ENCODE measurements around the gene KRTAP10-3. TPM values are rescaled to one million over a fixed set of nuclear protein-coding genes. Genes with fewer than 3 reads are reported as not detected.

Gene KRTAP10-3
- total RNA-seq, 1 donor from 2014 or later = not detected

DNA sequence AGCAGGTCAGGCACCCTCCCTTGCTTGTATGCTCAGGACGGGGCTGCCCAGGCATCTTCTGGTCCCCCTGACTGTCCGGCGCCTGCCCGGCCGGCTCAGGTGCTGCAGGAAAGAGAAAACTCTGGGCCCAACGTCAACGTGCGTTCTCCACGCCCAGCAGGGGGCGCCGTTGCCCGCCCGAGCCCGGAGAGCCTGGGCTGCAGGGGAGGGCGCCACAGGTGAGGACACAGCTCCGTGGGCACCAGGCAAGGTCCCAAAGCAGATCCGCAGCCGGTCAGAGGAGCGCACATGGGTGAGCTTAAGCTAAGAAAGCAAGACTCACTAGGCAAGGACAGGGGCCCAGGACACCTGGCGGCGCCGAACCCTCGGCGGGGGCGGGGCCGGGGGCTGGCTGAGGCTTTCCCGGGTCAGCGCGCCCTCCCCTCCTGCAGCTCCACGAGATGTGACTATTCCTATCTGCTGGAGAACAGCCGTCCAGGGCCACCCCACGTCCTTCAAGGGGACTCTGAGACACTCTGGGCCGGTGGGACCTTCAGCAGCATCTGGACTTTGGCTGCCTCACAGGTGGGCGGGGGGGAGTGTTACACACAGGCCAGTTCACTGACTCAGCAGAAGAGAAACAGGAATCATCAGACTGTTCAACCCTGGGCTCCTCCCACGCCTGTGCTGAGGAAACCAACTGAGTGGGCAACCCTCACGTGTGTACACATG is 47.9 kb downstream of the KRTAP10-3 start:
- no peak overlapping the region for H3K27ac Mint-ChIP-seq (ENCODE audit: unreplicated experiment)
- no peaks in the 10 kb centered on the region for H3K36me3 Mint-ChIP-seq (ENCODE audit: low read depth)
- peak; percentile 60 for DNase-seq (ENCODE audit: low read depth, low spot score)
- no peaks in the 10 kb centered on the region for H3K27me3 Mint-ChIP-seq (ENCODE audit: low read depth)
- no peak overlapping the region for H3K4me3 Mint-ChIP-seq
- TF ChIP-seq, protein P1, sequence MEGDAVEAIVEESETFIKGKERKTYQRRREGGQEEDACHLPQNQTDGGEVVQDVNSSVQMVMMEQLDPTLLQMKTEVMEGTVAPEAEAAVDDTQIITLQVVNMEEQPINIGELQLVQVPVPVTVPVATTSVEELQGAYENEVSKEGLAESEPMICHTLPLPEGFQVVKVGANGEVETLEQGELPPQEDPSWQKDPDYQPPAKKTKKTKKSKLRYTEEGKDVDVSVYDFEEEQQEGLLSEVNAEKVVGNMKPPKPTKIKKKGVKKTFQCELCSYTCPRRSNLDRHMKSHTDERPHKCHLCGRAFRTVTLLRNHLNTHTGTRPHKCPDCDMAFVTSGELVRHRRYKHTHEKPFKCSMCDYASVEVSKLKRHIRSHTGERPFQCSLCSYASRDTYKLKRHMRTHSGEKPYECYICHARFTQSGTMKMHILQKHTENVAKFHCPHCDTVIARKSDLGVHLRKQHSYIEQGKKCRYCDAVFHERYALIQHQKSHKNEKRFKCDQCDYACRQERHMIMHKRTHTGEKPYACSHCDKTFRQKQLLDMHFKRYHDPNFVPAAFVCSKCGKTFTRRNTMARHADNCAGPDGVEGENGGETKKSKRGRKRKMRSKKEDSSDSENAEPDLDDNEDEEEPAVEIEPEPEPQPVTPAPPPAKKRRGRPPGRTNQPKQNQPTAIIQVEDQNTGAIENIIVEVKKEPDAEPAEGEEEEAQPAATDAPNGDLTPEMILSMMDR (conservative IDR thresholded peaks at IDR 0.05) = peak; percentile 92
- H3K9me3 Mint-ChIP-seq = no peaks in the 10 kb centered on the region
- peaks cover 6% of the 10 kb centered on the region for H3K4me1 Mint-ChIP-seq

GRCh38 chr21:44510109-44510507 is 48.5 kb downstream of the KRTAP10-3 start:
- TF ChIP-seq, protein P1 (conservative IDR thresholded peaks at IDR 0.05) = no peak
- Mint-ChIP-seq H3K9me3 (no peaks in the 10 kb centered on the region), H3K4me3 (no peak overlapping the region), H3K4me1 (peaks cover 11% of the 10 kb centered on the region), H3K27ac (ENCODE audit: unreplicated experiment) (no peak overlapping the region), H3K27me3 (ENCODE audit: low read depth) (no peaks in the 10 kb centered on the region), H3K36me3 (ENCODE audit: low read depth) (no peaks in the 10 kb centered on the region)
- DNase-seq (ENCODE audit: low read depth, low spot score) = no peak

DNA sequence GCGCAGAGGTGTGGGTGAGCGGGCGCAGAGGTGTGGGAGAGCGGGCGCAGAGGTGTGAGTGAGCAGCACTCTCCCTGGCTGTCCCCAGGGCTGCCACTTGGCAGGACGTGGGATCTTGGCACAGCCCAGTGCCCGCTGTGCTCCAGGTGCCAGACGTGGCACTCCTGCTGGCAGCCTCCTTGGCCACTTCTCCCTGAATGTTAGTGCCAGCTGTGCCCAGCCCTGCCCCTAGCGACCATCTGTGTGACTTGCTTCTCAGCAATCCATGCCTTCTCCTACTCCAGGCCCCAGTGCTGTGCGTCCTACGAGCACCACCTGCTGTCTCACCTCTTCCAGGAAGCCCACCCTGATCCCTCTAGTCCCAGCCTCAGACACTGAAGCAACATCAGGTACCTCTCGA is 49.1 kb downstream of the KRTAP10-3 start:
- TF ChIP-seq, protein P1 (conservative IDR thresholded peaks at IDR 0.05) = no peak
- H3K36me3 Mint-ChIP-seq (ENCODE audit: low read depth) = no peaks in the 10 kb centered on the region
- H3K27ac Mint-ChIP-seq (ENCODE audit: unreplicated experiment) = no peak overlapping the region
- peaks cover 11% of the 10 kb centered on the region for H3K4me1 Mint-ChIP-seq
- no peaks in the 10 kb centered on the region for H3K9me3 Mint-ChIP-seq
- H3K27me3 Mint-ChIP-seq (ENCODE audit: low read depth) = no peaks in the 10 kb centered on the region
- no peak overlapping the region for H3K4me3 Mint-ChIP-seq
- DNase-seq (ENCODE audit: low read depth, low spot score) = no peak

DNA sequence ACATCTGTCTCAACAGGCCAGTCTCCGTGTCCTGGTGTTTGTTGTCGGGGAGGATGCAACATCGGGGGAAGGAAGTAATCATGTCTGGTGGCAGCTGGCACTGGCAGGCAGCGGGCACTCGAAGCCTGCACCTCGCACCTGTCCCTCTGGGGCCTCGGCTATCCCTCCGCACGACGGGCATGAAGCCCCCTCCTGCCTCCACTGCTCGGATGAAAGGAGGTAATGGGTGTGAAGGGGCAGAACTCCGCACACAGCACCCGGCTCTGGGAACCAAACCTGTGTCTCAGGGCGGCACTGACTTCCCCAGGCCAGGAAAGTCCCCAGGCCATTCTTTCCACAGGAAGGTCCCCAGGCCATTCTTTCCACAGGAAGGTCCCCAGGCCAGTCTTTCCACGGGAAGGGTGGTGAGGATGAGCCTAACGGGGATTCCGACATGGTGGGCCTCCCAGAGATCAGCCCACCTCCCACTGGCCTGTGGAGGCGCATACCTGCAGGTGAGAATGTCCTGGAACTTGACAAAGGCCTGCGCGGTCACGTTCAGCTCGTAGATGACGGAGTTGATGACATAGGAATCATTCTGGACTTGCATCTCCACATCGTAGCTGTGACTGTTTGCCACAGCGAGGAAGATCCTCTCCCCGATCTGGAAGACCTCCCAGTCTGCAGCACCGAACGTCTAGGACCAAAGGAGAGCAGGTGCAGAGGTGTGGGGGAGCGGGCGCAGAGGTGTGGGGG is 49.7 kb downstream of the KRTAP10-3 start:
- DNase-seq (ENCODE audit: low read depth, low spot score) = no peak
- Mint-ChIP-seq H3K4me1 (peaks cover 11% of the 10 kb centered on the region), H3K27me3 (ENCODE audit: low read depth) (no peaks in the 10 kb centered on the region), H3K9me3 (no peaks in the 10 kb centered on the region), H3K27ac (ENCODE audit: unreplicated experiment) (no peak overlapping the region), H3K4me3 (no peak overlapping the region), H3K36me3 (ENCODE audit: low read depth) (no peaks in the 10 kb centered on the region)
- TF ChIP-seq, protein P1 (conservative IDR thresholded peaks at IDR 0.05) = no peak

DNA sequence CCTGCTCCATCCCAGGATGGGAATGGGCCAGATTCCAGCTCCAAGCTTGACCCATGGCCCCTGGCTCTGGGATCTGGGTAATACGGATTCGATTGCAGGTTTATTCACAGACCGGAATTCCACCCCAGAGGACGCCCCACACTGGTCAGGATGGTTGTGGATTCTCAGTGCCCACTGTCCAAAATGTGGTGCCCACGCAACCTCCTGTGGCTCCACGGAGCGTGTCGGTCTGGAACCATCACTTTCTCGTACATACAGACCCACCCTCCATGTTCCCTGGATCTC is 50.2 kb downstream of the KRTAP10-3 start:
- DNase-seq (ENCODE audit: low read depth, low spot score) = no peak
- Mint-ChIP-seq H3K4me3 (no peak overlapping the region), H3K27ac (ENCODE audit: unreplicated experiment) (no peak overlapping the region), H3K36me3 (ENCODE audit: low read depth) (no peaks in the 10 kb centered on the region), H3K27me3 (ENCODE audit: low read depth) (no peaks in the 10 kb centered on the region), H3K9me3 (no peaks in the 10 kb centered on the region), H3K4me1 (peaks cover 11% of the 10 kb centered on the region)
- TF ChIP-seq, protein P1 (conservative IDR thresholded peaks at IDR 0.05) = no peak

Other genes with a start within 250 kb of the KRTAP10-3 start
- 23.9 and 24.6 TPM in 2 replicates for gene CFAP410, start 219.4 kb downstream of the KRTAP10-3 start, total RNA-seq
- not detected in 2 replicates for gene TRPM2, start 205.2 kb downstream of the KRTAP10-3 start, total RNA-seq
- gene LRRC3, start 103.3 kb downstream of the KRTAP10-3 start, total RNA-seq = 9.6 and 10.1 TPM in 2 replicates
- not detected in 2 replicates for gene KRTAP10-1, start 18.6 kb downstream of the KRTAP10-3 start, total RNA-seq
- gene KRTAP10-2, start 7.3 kb downstream of the KRTAP10-3 start, total RNA-seq = not detected in 2 replicates
- not detected in 2 replicates for gene KRTAP10-4, start 14.9 kb upstream of the KRTAP10-3 start, total RNA-seq
- gene KRTAP10-5, start 21.8 kb upstream of the KRTAP10-3 start, total RNA-seq = not detected in 2 replicates
- not detected in 2 replicates for gene KRTAP10-6, start 33.7 kb upstream of the KRTAP10-3 start, total RNA-seq
- gene KRTAP10-7, start 41.8 kb upstream of the KRTAP10-3 start, total RNA-seq = not detected in 2 replicates
- gene KRTAP10-8, start 53.3 kb upstream of the KRTAP10-3 start, total RNA-seq = not detected in 2 replicates
- gene KRTAP10-9, start 68.3 kb upstream of the KRTAP10-3 start, total RNA-seq = not detected in 2 replicates
- not detected in 2 replicates for gene KRTAP10-10, start 78.6 kb upstream of the KRTAP10-3 start, total RNA-seq
- gene KRTAP10-11, start 87.6 kb upstream of the KRTAP10-3 start, total RNA-seq = not detected in 2 replicates
- gene KRTAP12-4, start 95.9 kb upstream of the KRTAP10-3 start, total RNA-seq = not detected in 2 replicates
- gene KRTAP12-3, start 99.1 kb upstream of the KRTAP10-3 start, total RNA-seq = not detected in 2 replicates
- not detected in 2 replicates for gene KRTAP12-2, start 108.1 kb upstream of the KRTAP10-3 start, total RNA-seq
- gene KRTAP12-1, start 123.4 kb upstream of the KRTAP10-3 start, total RNA-seq = not detected in 2 replicates
- gene KRTAP10-12, start 138.4 kb upstream of the KRTAP10-3 start, total RNA-seq = not detected in 2 replicates
- not detected in 2 replicates for gene TSPEAR, start 152.8 kb upstream of the KRTAP10-3 start, total RNA-seq
- gene UBE2G2, start 243.0 kb upstream of the KRTAP10-3 start, total RNA-seq = 108 and 111 TPM in 2 replicates